HepG2 (cell line): ENCODE data around the gene SFTA2. TPM values are rescaled to one million over a fixed set of nuclear protein-coding genes. Genes with fewer than 3 reads are reported as not detected.

Experiments used
- ARNT2 ChIP-seq: sonication (generic); formaldehyde crosslinking; IDR thresholded peaks from 2 replicates; pipeline ENCODE4 v1.8.0; 2022; ENCODE audit warnings: mild to moderate bottlenecking, low read depth, missing genetic modification reagents, moderate library complexity
- CBFB ChIP-seq: sonication (generic); formaldehyde crosslinking; IDR thresholded peaks from 2 replicates; pipeline ENCODE4 v1.4.0; 2020; ENCODE audit warnings: missing genetic modification reagents
- GABPA ChIP-seq, 2 experiments: IDR thresholded peaks; 2 replicates each; pipeline ENCODE4 v1.6.1; 2011 to 2016; ENCODE audit warnings: low read depth in 2 of 2, low read length in 1 of 2, missing biosample characterization in 1 of 2, missing genetic modification characterization in 1 of 2
- HNF4A ChIP-seq: sonication (generic); formaldehyde crosslinking; IDR thresholded peaks from 2 replicates; pipeline ENCODE4 v1.4.0; 2020; ENCODE audit warnings: missing genetic modification reagents
- HOXA5 ChIP-seq: sonication (generic); formaldehyde crosslinking; IDR thresholded peaks from 2 replicates; pipeline ENCODE4 v1.4.0; 2020; ENCODE audit warnings: missing genetic modification reagents
- HOXA9 ChIP-seq: sonication (generic); formaldehyde crosslinking; IDR thresholded peaks from 2 replicates; pipeline ENCODE4 v1.8.1; 2022; ENCODE audit warnings: missing genetic modification reagents, mild to moderate bottlenecking, moderate library complexity, borderline replicate concordance
- KLF11 ChIP-seq: IDR thresholded peaks from 2 replicates; pipeline ENCODE4 v1.6.1; 2016; ENCODE audit warnings: missing compliant biosample characterization
- KLF15 ChIP-seq: sonication (generic); formaldehyde crosslinking; IDR thresholded peaks from 2 replicates; pipeline ENCODE4 v1.8.1; 2023; ENCODE audit warnings: borderline replicate concordance, mild to moderate bottlenecking, inconsistent platforms, missing genetic modification reagents, mixed read lengths
- MTA3 ChIP-seq: sonication (generic); formaldehyde crosslinking; IDR thresholded peaks from 2 replicates; pipeline ENCODE4 v1.4.0; 2020; ENCODE audit warnings: missing genetic modification reagents
- REPIN1 ChIP-seq: sonication (generic); formaldehyde crosslinking; IDR thresholded peaks from 2 replicates; pipeline ENCODE4 v1.8.0; 2022; ENCODE audit warnings: missing genetic modification reagents, low read depth, mild to moderate bottlenecking, borderline replicate concordance
- SMAD1 ChIP-seq: sonication (generic); formaldehyde crosslinking; IDR thresholded peaks from 2 replicates; pipeline ENCODE4 v1.4.0; 2020; ENCODE audit warnings: missing genetic modification reagents, low read depth, mild to moderate bottlenecking, borderline replicate concordance
- SP2 ChIP-seq: sonication (generic); formaldehyde crosslinking; IDR thresholded peaks from 2 replicates; pipeline ENCODE4 v1.5.1; 2020; ENCODE audit warnings: mild to moderate bottlenecking, missing genetic modification reagents
- TAF15 ChIP-seq: fragments of 200-400 bp; formaldehyde crosslinking; IDR thresholded peaks from one replicate; pipeline ENCODE4 v1.6.1; 2018; ENCODE audit warnings: mild to moderate bottlenecking, low read depth, low read length; ENCODE audit not compliant: poor library complexity, severe bottlenecking
- TCF7L2 ChIP-seq: IDR thresholded peaks from 2 replicates; pipeline ENCODE4 v1.6.1; 2011; ENCODE audit warnings: mild to moderate bottlenecking, low read depth, low read length, moderate library complexity
- THRA ChIP-seq: sonication (generic); formaldehyde crosslinking; IDR thresholded peaks from 2 replicates; pipeline ENCODE4 v1.4.0; 2020; ENCODE audit warnings: missing genetic modification reagents, borderline replicate concordance
- ZFYVE20 ChIP-seq: sonication (generic); formaldehyde crosslinking; IDR thresholded peaks from 2 replicates; pipeline ENCODE4 v1.8.0; 2023; ENCODE audit warnings: low read depth, mild to moderate bottlenecking, moderate library complexity, missing genetic modification reagents, borderline replicate concordance
- ZNF232 ChIP-seq: sonication (generic); formaldehyde crosslinking; IDR thresholded peaks from 2 replicates; pipeline ENCODE4 v1.4.0; 2020; ENCODE audit warnings: missing genetic modification reagents, borderline replicate concordance
- ZNF317 ChIP-seq: sonication (generic); formaldehyde crosslinking; IDR thresholded peaks from 2 replicates; pipeline ENCODE4 v1.5.0; 2020; ENCODE audit warnings: mild to moderate bottlenecking, missing genetic modification reagents
- ZNF660 ChIP-seq: sonication (generic); formaldehyde crosslinking; IDR thresholded peaks from 2 replicates; pipeline ENCODE4 v1.5.1; 2020; ENCODE audit warnings: mild to moderate bottlenecking, low read depth, missing genetic modification reagents, borderline replicate concordance
- ZNF672 ChIP-seq: sonication (generic); formaldehyde crosslinking; IDR thresholded peaks from 2 replicates; pipeline ENCODE4 v1.8.1; 2022; ENCODE audit warnings: missing genetic modification reagents
- ZNF83 ChIP-seq: sonication (generic); formaldehyde crosslinking; IDR thresholded peaks from 2 replicates; pipeline ENCODE4 v1.4.0; 2020; ENCODE audit warnings: missing genetic modification reagents, mild to moderate bottlenecking, borderline replicate concordance
- ZNF850 ChIP-seq: sonication (generic); formaldehyde crosslinking; conservative IDR thresholded peaks from 2 replicates; pipeline ENCODE4 v1.9.0; 2021; ENCODE audit warnings: mild to moderate bottlenecking, missing genetic modification reagents
- ZSCAN25 ChIP-seq: sonication (generic); formaldehyde crosslinking; IDR thresholded peaks from 2 replicates; pipeline ENCODE4 v1.8.0; 2022; ENCODE audit warnings: mild to moderate bottlenecking, missing genetic modification reagents
- polyA plus RNA-seq, 8 experiments: library from polyadenylated mRNA; depleted of rRNA in 3 of 8; stranded (reverse) in 7 of 8; unstranded in 1 of 8; fragments of >200 nt; fragmentation: Illumina TruSeq in 4 of 8; extraction: Trizol in 4 of 8; gene quantifications; 2 replicates each; pipeline versions ENCODE4 v1.2.1 to v1.2.3, GENCODE V29; 2011 to 2016; ENCODE audit warnings: low read depth in 4 of 8, missing spikeins in 1 of 8, mixed read lengths in 1 of 8; ENCODE audit not compliant: insufficient read depth in 1 of 8
- total RNA-seq, 5 experiments: library from RNA; depleted of rRNA; stranded (reverse); fragments of >200 nt; fragmentation: Illumina TruSeq; extraction: Trizol; gene quantifications; 2 replicates each; pipeline ENCODE4 v1.2.3, GENCODE V29; 2016; ENCODE audit warnings: low read depth in 1 of 5
- TF ChIP-seq, protein P1 (sequence below): IDR thresholded peaks from 2 replicates; pipeline ENCODE4 v1.6.1; 2018; ENCODE audit warnings: missing genetic modification reagents, mild to moderate bottlenecking, missing compliant biosample characterization
- TF ChIP-seq, protein P2 (sequence below): sonication (generic); formaldehyde crosslinking; IDR thresholded peaks from 2 replicates; pipeline ENCODE4 v1.9.0; 2021; ENCODE audit warnings: missing genetic modification reagents, borderline replicate concordance

The SFTA2 gene
- total and polyA plus RNA-seq, 2 of the 13 experiments (the other 11 are each of a cell fraction or from before 2014, with no cell fraction given) = not detected

- TF ChIP-seq, protein P1, sequence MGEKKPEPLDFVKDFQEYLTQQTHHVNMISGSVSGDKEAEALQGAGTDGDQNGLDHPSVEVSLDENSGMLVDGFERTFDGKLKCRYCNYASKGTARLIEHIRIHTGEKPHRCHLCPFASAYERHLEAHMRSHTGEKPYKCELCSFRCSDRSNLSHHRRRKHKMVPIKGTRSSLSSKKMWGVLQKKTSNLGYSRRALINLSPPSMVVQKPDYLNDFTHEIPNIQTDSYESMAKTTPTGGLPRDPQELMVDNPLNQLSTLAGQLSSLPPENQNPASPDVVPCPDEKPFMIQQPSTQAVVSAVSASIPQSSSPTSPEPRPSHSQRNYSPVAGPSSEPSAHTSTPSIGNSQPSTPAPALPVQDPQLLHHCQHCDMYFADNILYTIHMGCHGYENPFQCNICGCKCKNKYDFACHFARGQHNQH (CRISPR knock-in tag) = peak; percentile 50
- TF ChIP-seq SMAD1 (CRISPR knock-in tag) (no peak), SP2 (CRISPR knock-in tag) (no peak), ARNT2 (CRISPR knock-in tag) (no peak; the same call in 1 of the 2 replicates), HOXA9 (CRISPR knock-in tag) (no peak), CBFB (no peak), GABPA (IDR thresholded peaks at IDR 0.05; ENCODE audit: low read depth, low read length) (no peak), GABPA (CRISPR knock-in tag; IDR thresholded peaks at IDR 0.05; ENCODE audit: low read depth) (no peak), THRA (CRISPR knock-in tag) (peak; percentile 38; the same call in 1 of the 2 replicates), ZNF672 (no peak), ZNF317 (CRISPR knock-in tag) (no peak), ZNF660 (CRISPR knock-in tag) (no peak), TCF7L2 (no peak), ZNF850 (no peak), ZSCAN25 (CRISPR knock-in tag) (no peak), HNF4A (CRISPR knock-in tag) (peak; percentile 13; the same call in 1 of the 2 replicates), REPIN1 (no peak), ZNF83 (0 out of 2 replicates have a peak, but pooled peaks have one; percentile 35), ZNF232 (CRISPR knock-in tag) (peak; percentile 60; the same call in 1 of the 2 replicates), MTA3 (no peak), KLF11 (CRISPR knock-in tag) (no peak; the same call in 1 of the 2 replicates), HOXA5 (CRISPR knock-in tag) (0 out of 2 replicates have a peak, but pooled peaks have one; percentile 56), ZFYVE20 (CRISPR knock-in tag) (no peak), TAF15 (no peak), KLF15 (CRISPR knock-in tag) (no peak)
- TF ChIP-seq, protein P2, sequence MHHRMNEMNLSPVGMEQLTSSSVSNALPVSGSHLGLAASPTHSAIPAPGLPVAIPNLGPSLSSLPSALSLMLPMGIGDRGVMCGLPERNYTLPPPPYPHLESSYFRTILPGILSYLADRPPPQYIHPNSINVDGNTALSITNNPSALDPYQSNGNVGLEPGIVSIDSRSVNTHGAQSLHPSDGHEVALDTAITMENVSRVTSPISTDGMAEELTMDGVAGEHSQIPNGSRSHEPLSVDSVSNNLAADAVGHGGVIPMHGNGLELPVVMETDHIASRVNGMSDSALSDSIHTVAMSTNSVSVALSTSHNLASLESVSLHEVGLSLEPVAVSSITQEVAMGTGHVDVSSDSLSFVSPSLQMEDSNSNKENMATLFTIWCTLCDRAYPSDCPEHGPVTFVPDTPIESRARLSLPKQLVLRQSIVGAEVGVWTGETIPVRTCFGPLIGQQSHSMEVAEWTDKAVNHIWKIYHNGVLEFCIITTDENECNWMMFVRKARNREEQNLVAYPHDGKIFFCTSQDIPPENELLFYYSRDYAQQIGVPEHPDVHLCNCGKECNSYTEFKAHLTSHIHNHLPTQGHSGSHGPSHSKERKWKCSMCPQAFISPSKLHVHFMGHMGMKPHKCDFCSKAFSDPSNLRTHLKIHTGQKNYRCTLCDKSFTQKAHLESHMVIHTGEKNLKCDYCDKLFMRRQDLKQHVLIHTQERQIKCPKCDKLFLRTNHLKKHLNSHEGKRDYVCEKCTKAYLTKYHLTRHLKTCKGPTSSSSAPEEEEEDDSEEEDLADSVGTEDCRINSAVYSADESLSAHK = no peak
These were observed 45.7 kb downstream of the SFTA2 start (continued) for GRCh38 chr6:30885999-30886896.
